ENCODE data around the gene SDC3. TPM values are rescaled to one million over a fixed set of nuclear protein-coding genes. Genes with fewer than 3 reads are reported as not detected.

Gene SDC3
- total RNA-seq, 1 experiment from 2014 or later: 33.7 TPM

- Histone ChIP-seq H2AFZ (no peak overlapping the region), H3K79me2 (ENCODE audit: low read depth) (no peaks in the 10 kb centered on the region), H3K27me3 (ENCODE audit: insufficient read depth, low read depth) (no peaks in the 10 kb centered on the region), H3K9me3 (ENCODE audit: insufficient read depth, low read depth) (no peaks in the 10 kb centered on the region), H3K27ac (no peak overlapping the region), H3K4me1 (replicated peaks; ENCODE audit: insufficient read depth) (no peaks in the 10 kb centered on the region), H3F3A (ENCODE audit: insufficient read depth, low read depth) (no peaks in the 10 kb centered on the region), H3K36me3 (ENCODE audit: low read depth) (no peaks in the 10 kb centered on the region), H4K20me1 (ENCODE audit: insufficient read depth) (no peaks in the 10 kb centered on the region), H3K4me3 (no peak overlapping the region), H3K9me2 (ENCODE audit: insufficient read depth) (no peaks in the 10 kb centered on the region), H3K4me2 (no peak overlapping the region)
- BruUV-seq (replicated peaks): no TSS peak
- no peak for DNase-seq
- CTCF ChIA-PET: interaction anchor here (0.7 kb wide), 1 partner anchor 17 kb away, joined by 3 read pairs; no protein-coding TSS in a partner anchor
- intact Hi-C loops (cut with micrococcal nuclease; ENCODE audit: unreplicated experiment): no loop called here
- POLR2A ChIA-PET (ENCODE audit: unreplicated experiment): no interaction called here
- TF ChIP-seq CTCF (conservative IDR thresholded peaks at IDR 0.05) (no peak), EZH2 (IDR thresholded peaks at IDR 0.05; ENCODE audit: low read depth) (no peak)
Measured at GRCh38 chr1:30885570-30886522, 22.7 kb downstream of the SDC3 start.

- no peaks in the 10 kb centered on the region for H3K79me2 ChIP-seq (ENCODE audit: low read depth)
- POLR2A ChIA-PET (ENCODE audit: unreplicated experiment): no interaction called here
Measured at GRCh38 chr1:30884723-30885122, 23.8 kb downstream of the SDC3 start.

More at GRCh38 chr1:30884723-30885122, 23.8 kb downstream of the SDC3 start:
- no peak overlapping the region for H3K27ac ChIP-seq
- no TSS peak for BruUV-seq (replicated peaks)
- no peak for DNase-seq
- intact Hi-C loops (cut with micrococcal nuclease; ENCODE audit: unreplicated experiment): no loop called here
- no peaks in the 10 kb centered on the region for H4K20me1 ChIP-seq (ENCODE audit: insufficient read depth)
- CTCF ChIA-PET: no interaction called here
- TF ChIP-seq EZH2 (IDR thresholded peaks at IDR 0.05; ENCODE audit: low read depth): no peak
- no peak for TF ChIP-seq CTCF (conservative IDR thresholded peaks at IDR 0.05)
- no peak overlapping the region for H3K4me2 ChIP-seq
- no peaks in the 10 kb centered on the region for H3K4me1 ChIP-seq (replicated peaks; ENCODE audit: insufficient read depth)
- no peaks in the 10 kb centered on the region for H3K9me3 ChIP-seq (ENCODE audit: insufficient read depth, low read depth)
- H3F3A ChIP-seq (ENCODE audit: insufficient read depth, low read depth): no peaks in the 10 kb centered on the region
- no peaks in the 10 kb centered on the region for H3K9me2 ChIP-seq (ENCODE audit: insufficient read depth)
- no peaks in the 10 kb centered on the region for H3K36me3 ChIP-seq (ENCODE audit: low read depth)
- no peaks in the 10 kb centered on the region for H3K27me3 ChIP-seq (ENCODE audit: insufficient read depth, low read depth)
- no peak overlapping the region for H2AFZ ChIP-seq
- H3K4me3 ChIP-seq: no peak overlapping the region

Measured in PC-9 (cell line).